ENCODE measurements around the gene PXDN.
"Not testable (repeated sequence)": the region's sequence is repeated elsewhere in the genome, so short reads cannot be mapped to it uniquely, and the experiment has no call there.

Gene PXDN

GRCh38 chr2:1679488-1680039, 64.8 kb downstream of the PXDN start:
- not testable (repeated sequence) for DNase-seq

GRCh38 chr2:1679065-1679464, 65.2 kb downstream of the PXDN start:
- DNase-seq = not testable (repeated sequence)

GRCh38 chr2:1678609-1679008, 65.7 kb downstream of the PXDN start:
- DNase-seq = no peak

- DNase-seq = no peak
Observed at GRCh38 chr2:1677821-1678165, 66.5 kb downstream of the PXDN start.

GRCh38 chr2:1676913-1677820, 67.1 kb downstream of the PXDN start:
- DNase-seq = no peak

- no peak for DNase-seq
Observed at GRCh38 chr2:1676091-1676912, 68.0 kb downstream of the PXDN start.

GRCh38 chr2:1675633-1676032, 68.7 kb downstream of the PXDN start:
- no peak for DNase-seq

DNA sequence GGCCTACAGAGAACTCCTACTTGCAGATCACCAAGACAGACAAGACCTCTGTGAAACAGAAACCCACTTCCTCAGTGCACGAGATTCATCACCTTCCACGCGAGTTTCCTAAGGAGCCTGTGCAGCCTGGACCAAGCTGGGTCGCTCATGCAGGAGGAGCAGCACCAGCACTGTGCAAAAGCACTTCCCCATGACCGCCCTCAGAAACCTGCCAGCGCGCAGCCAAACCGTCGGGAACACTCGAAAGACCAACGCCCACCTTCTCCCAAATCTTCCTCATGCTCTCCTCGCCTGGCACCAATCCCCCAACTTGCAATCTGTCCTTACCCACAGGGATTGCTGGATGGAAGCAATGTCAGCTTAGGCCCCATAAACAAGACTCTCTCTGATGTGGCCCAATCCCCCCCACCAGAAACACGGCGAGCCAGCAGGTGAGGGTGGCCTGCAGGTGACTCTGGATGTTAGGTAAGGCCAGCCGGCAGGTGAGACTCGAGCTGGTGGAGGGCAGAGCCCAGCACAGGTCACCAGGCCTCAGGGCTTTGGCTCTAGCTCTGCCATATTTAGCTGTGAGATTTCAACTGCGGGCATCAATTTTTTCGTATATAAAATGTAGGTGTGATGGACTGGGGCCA, 69.4 kb downstream of the PXDN start:
- DNase-seq = no peak

GRCh38 chr2:1674276-1674675, 70.0 kb downstream of the PXDN start:
- no peak for DNase-seq

- DNase-seq = no peak
Observed at GRCh38 chr2:1673160-1673944, 71.0 kb downstream of the PXDN start.

DNA sequence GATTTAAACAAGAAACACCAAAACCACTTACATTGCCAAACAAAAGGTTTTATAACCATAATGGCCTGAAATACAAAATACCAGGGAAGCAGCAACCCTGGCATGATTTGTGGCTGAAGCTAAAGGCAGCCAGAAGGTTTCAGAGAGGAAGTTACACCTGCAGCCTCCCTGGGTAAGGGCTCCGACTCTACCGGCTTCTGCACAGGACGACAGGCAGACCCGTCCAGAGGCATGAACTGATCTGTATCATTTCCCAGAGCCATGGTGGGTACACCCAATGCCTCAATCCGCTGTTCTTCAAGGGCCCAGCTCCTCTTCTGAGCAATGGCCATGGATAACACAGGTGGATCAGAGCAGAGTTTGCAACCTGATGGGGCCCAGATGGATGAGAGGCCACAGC, 71.6 kb downstream of the PXDN start:
- no peak for DNase-seq

GRCh38 chr2:1671916-1672315, 72.4 kb downstream of the PXDN start:
- DNase-seq = no peak

DNA sequence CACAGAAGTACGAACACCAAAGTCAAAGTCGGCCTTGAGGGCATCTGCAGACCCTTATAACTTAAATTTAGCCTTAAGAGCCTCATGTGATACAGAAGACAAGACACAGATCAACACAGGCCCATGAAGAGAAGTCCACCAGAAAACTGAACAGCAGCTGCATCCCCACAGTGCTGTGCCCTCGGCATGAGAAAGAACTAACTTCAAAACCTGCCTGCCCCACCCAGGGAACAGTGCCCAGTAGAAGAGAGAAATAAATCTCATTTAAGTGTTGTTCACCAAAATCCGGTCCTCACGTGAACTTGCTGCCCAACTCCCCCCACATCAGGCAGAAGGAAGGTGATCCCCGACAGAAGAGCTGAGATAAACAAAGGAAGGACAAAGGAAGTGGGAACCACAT, 73.7 kb downstream of the PXDN start:
- no peak for DNase-seq

DNA sequence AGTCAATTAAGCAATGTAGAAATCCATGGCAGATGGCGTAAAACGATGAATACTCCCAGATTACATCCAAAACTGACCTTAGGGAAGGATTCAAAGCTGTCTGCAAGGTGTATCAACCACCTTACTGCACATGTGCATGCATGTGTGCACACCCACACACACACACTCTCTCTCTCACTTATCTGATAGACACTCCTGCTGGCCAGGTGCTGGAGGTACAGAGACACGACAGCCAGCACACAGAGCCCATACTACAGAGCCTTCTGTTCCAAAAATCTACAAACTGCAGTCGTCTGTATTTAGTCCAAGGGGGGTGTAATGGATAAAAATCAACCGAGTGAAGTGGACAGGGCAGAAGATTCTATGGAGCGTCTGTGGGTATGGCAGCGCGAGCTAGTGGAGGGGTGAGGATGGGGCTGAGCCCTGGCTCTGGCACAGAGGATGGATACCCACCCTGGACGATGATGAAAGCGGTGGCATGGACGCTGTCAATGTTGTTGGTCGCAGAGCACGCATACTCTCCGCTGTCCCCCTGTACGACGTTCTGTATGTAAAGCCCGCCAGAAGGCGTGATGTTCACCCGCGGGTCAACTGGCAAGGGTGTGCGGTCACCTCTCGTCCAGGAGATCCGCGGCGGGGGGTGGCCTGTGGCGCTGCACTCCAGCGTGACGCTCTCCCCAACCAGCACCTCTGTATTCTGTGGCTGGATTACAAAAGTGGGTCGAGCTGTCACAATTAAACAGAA, 78.4 kb downstream of the PXDN start:
- DNase-seq = no peak

GRCh38 chr2:1664698-1665097, 79.6 kb downstream of the PXDN start:
- DNase-seq = no peak

- DNase-seq = no peak
Observed at GRCh38 chr2:1664076-1664605, 80.2 kb downstream of the PXDN start.

DNA sequence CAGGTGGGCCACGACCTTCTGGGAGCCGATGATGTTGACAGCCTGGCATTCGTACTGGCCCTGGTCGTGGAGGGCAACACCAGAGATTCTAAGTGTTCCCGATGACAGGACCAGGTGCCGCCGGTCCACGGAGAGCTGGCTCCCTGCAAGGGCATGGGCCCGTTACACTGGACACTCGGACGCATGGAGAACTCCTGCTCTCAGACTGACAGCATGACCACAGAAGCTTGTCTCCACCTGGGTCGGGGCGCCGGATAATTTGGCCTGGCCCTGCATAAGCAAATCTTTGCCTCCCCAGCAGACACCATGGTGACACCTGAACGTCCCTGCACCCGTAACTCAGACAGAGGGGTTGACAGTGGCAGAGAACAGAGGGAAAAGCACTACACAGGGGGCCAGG, 80.7 kb downstream of the PXDN start:
- DNase-seq = no peak

- DNase-seq = no peak
Observed at GRCh38 chr2:1662606-1663180, 81.6 kb downstream of the PXDN start.

DNA sequence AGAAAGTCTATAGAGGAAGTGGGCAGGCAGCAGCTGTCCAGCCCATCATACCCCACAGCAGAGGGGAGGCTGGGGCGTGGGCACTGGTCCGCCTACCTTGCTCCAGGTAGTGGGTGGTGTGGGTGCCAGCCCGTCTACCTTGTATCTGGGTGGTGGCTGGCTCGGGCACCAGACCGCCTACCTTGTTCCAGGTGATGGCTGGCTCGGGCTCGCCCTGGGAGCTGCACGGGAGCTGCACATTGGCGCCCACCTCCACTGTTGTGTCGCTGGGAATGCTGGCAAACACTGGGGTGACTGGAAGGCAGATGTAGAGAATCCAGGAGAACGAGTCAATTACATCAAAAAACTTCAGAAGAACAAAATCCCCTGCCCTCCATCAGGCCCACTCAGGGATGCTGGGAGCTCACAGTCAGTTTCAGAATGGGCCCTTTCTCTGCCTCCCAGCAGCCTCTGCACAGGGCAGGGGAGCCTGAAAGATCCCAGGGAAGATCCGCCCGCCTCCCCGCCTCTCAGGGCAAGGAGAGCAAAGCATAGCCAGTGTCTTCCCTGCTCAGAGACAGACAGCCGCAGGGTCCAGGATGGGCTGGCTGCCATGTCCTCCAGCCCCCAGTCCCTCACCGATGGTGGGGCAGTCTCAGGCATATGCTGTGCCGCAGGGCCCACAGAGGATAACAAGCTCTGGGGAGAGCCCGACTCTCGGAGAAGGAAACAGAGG, 82.3 kb downstream of the PXDN start:
- no peak for DNase-seq

Data from midbrain (tissue), 1 donor.